HepG2 (cell line): Measurements from ENCODE around the gene CKLF. TPM values are rescaled to one million over a fixed set of nuclear protein-coding genes. Genes with fewer than 3 reads are reported as not detected.

Source experiments
- ATAC-seq: fragments of 200-7000 bp; cut with Tn5 transposase; 3 replicates; pipeline ENCODE4 v1.9.1; 2020; ENCODE audit warnings: mild to moderate bottlenecking, moderate library complexity
- BruUV-seq: library from RNA; stranded (reverse); fragments of 400-500 nt; replicated peaks from 2 replicates; lab custom pipeline; 2021; lab: Mats Ljungman, UMichigan
- CTCF ChIA-PET: fragments of 300-600 bp; formaldehyde crosslinking; extraction: SDS; loops from one replicate; lab custom pipeline; 2021; ENCODE audit warnings: low total read pairs, inconsistent platforms, low intra/inter-chr PET ratio; lab: Yijun Ruan, JAX
- POLR2A ChIA-PET: fragments of 350-600 bp; sonication (Branson Sonifier 250); formaldehyde crosslinking; loops from one replicate; lab custom pipeline; 2020; ENCODE audit warnings: antibody characterized with exemption, inconsistent platforms; lab: Yijun Ruan, JAX
- DNase-seq: peaks from one replicate; pipeline ENCODE4 v3.0.0-alpha.2; 2015; ENCODE audit warnings: low spot score
- FAIRE-seq: peaks from 3 replicates; lab custom pipeline; 2011; peaks lifted over from hg19 to GRCh38; lab: Jason Lieb, UNC
- H2AFZ ChIP-seq: one replicate; pipeline ENCODE4 v1.6.1; 2011; ENCODE audit warnings: low read length, inconsistent platforms
- H3K27ac ChIP-seq: fragments of 300-600 bp; 3 replicates; pipeline ENCODE4 v1.8.0; 2011; ENCODE audit warnings: mixed run types, mild to moderate bottlenecking, mixed read lengths, low read length, inconsistent platforms; ENCODE audit not compliant: insufficient read depth; ENCODE audit errors: extremely low read length
- H3K27me3 ChIP-seq, 2 experiments: fragments of 200-600 bp in 1 of 2; 2 replicates in 1 of 2; 3 replicates in 1 of 2; pipeline versions ENCODE4 v1.6.0 to v1.8.0; 2011; ENCODE audit warnings: low read length in 2 of 2, mild to moderate bottlenecking in 2 of 2, moderate library complexity in 2 of 2, inconsistent platforms in 1 of 2; ENCODE audit not compliant: insufficient read depth in 2 of 2, control insufficient read depth in 1 of 2
- H3K36me3 ChIP-seq, 2 experiments: fragments of 200-600 bp in 1 of 2; replicated peaks in 1 of 2; 2 replicates in 1 of 2; 3 replicates in 1 of 2; pipeline versions ENCODE4 v1.5.1 to v1.8.0; 2011; ENCODE audit warnings: low read length in 2 of 2, inconsistent platforms in 1 of 2; ENCODE audit not compliant: insufficient read depth in 2 of 2, control insufficient read depth in 1 of 2
- H3K4me1 ChIP-seq: 2 replicates; pipeline ENCODE4 v1.5.1; 2012; ENCODE audit warnings: low read length, inconsistent platforms; ENCODE audit not compliant: insufficient read depth
- H3K4me2 ChIP-seq: 2 replicates; pipeline ENCODE4 v1.6.0; 2011; ENCODE audit warnings: low read depth, low read length, inconsistent platforms
- H3K4me3 ChIP-seq, 3 experiments: fragments of 200-600 bp in 1 of 3; sonication (generic), shearing (Covaris generic) in 1 of 3; replicated peaks in 1 of 3; 2 replicates each; pipeline ENCODE4 v1.5.1; 2011 to 2016; ENCODE audit warnings: low read length in 3 of 3, inconsistent platforms in 2 of 3, low read depth in 2 of 3, mild to moderate bottlenecking in 2 of 3, control low read depth in 1 of 3, mixed read lengths in 1 of 3; ENCODE audit not compliant: insufficient read depth in 1 of 3
- H3K79me2 ChIP-seq: one replicate; pipeline ENCODE4 v1.6.1; 2011; ENCODE audit warnings: low read length, inconsistent platforms; ENCODE audit not compliant: insufficient read depth
- H3K9ac ChIP-seq: 2 replicates; pipeline ENCODE4 v1.6.0; 2011; ENCODE audit warnings: mild to moderate bottlenecking, low read depth, low read length, inconsistent platforms; ENCODE audit not compliant: insufficient read depth
- H3K9me3 ChIP-seq: 2 replicates; pipeline ENCODE4 v1.5.1; 2012; ENCODE audit warnings: mild to moderate bottlenecking, low read length
- H4K20me1 ChIP-seq: 2 replicates; pipeline ENCODE4 v1.6.0; 2011; ENCODE audit warnings: inconsistent platforms, mild to moderate bottlenecking, low read length, moderate library complexity; ENCODE audit not compliant: insufficient read depth
- CCDC6 ChIP-seq: sonication (generic); formaldehyde crosslinking; IDR thresholded peaks from 2 replicates; pipeline ENCODE4 v1.8.1; 2022; ENCODE audit warnings: mild to moderate bottlenecking, missing genetic modification reagents, moderate library complexity
- DPF2 ChIP-seq: sonication (generic); formaldehyde crosslinking; IDR thresholded peaks from 2 replicates; pipeline ENCODE4 v1.4.0; 2020; ENCODE audit warnings: mild to moderate bottlenecking, low read depth, missing genetic modification reagents, borderline replicate concordance
- JUN ChIP-seq: sonication (generic); formaldehyde crosslinking; IDR thresholded peaks from 2 replicates; pipeline ENCODE4 v1.4.0; 2020; ENCODE audit warnings: mild to moderate bottlenecking, missing genetic modification reagents
- MAFK ChIP-seq, 2 experiments: IDR thresholded peaks in 1 of 2; conservative IDR thresholded peaks in 1 of 2; 2 replicates each; pipeline ENCODE4 v1.6.1; 2011; ENCODE audit warnings: improper control_type of control experiment in 2 of 2, low read length in 2 of 2
- MEF2D ChIP-seq: sonication (generic); formaldehyde crosslinking; IDR thresholded peaks from 2 replicates; pipeline ENCODE4 v1.5.1; 2020; ENCODE audit warnings: mild to moderate bottlenecking, missing genetic modification reagents
- NCOA2 ChIP-seq: sonication (generic); formaldehyde crosslinking; IDR thresholded peaks from 2 replicates; pipeline ENCODE4 v1.8.0; 2022; ENCODE audit warnings: inconsistent platforms
- PRPF4 ChIP-seq: fragments of 200-400 bp; formaldehyde crosslinking; IDR thresholded peaks from 2 replicates; pipeline ENCODE4 v1.6.1; 2016; ENCODE audit warnings: low read length, low read depth; ENCODE audit not compliant: poor library complexity, severe bottlenecking
- SKI ChIP-seq: fragments of 450-650 bp; IDR thresholded peaks from one replicate; pipeline ENCODE4 v1.6.1; 2018; ENCODE audit warnings: mild to moderate bottlenecking; ENCODE audit not compliant: partially characterized antibody
- ZBTB1 ChIP-seq: sonication (generic); formaldehyde crosslinking; IDR thresholded peaks from 2 replicates; pipeline ENCODE4 v1.4.0; 2020; ENCODE audit warnings: missing genetic modification reagents, borderline replicate concordance
- ZFAT ChIP-seq: sonication (generic); formaldehyde crosslinking; conservative IDR thresholded peaks from 2 replicates; pipeline ENCODE4 v1.8.1; 2023; ENCODE audit warnings: missing genetic modification reagents, inconsistent platforms
- ZFYVE20 ChIP-seq: sonication (generic); formaldehyde crosslinking; IDR thresholded peaks from 2 replicates; pipeline ENCODE4 v1.8.0; 2023; ENCODE audit warnings: low read depth, mild to moderate bottlenecking, moderate library complexity, missing genetic modification reagents, borderline replicate concordance
- ZNF354B ChIP-seq: sonication (generic); formaldehyde crosslinking; IDR thresholded peaks from 2 replicates; pipeline ENCODE4 v1.8.0; 2022; ENCODE audit warnings: mild to moderate bottlenecking, missing genetic modification reagents
- ZNF430 ChIP-seq: sonication (generic); formaldehyde crosslinking; IDR thresholded peaks from 2 replicates; pipeline ENCODE4 v1.9.0; 2021; ENCODE audit warnings: mild to moderate bottlenecking, missing genetic modification reagents
- ZNF549 ChIP-seq: sonication (generic); formaldehyde crosslinking; IDR thresholded peaks from 2 replicates; pipeline ENCODE4 v1.5.0; 2020; ENCODE audit warnings: missing genetic modification reagents
- ZNF749 ChIP-seq: sonication (generic); formaldehyde crosslinking; IDR thresholded peaks from 2 replicates; pipeline ENCODE4 v1.8.0; 2022; ENCODE audit warnings: mild to moderate bottlenecking, missing genetic modification reagents, moderate library complexity, borderline replicate concordance
- ZNF850 ChIP-seq: sonication (generic); formaldehyde crosslinking; conservative IDR thresholded peaks from 2 replicates; pipeline ENCODE4 v1.9.0; 2021; ENCODE audit warnings: mild to moderate bottlenecking, missing genetic modification reagents
- WGBS: methylation state at CpG from one replicate; pipeline ENCODE4 v1.1.6; 2017; ENCODE audit warnings: low lambda C conversion rate; 5-methylcytosine and 5-hydroxymethylcytosine counted together
- in situ Hi-C: cut with HindIII; loops from 2 replicates; pipeline ENCODE4 v1.10.0; 2017; ENCODE audit warnings: low pct_unique_long_range_greater_than_20kb; ENCODE audit not compliant: extremely low pct_ligation_motif_present
- intact Hi-C: fragments of 100-400 bp; cut with micrococcal nuclease; formaldehyde crosslinking; loops from one replicate; pipeline ENCODE4 v1.10.0; 2022; ENCODE audit not compliant: unreplicated experiment
- polyA plus RNA-seq, 8 experiments: library from polyadenylated mRNA; depleted of rRNA in 3 of 8; stranded (reverse) in 7 of 8; unstranded in 1 of 8; fragments of >200 nt; fragmentation: Illumina TruSeq in 4 of 8; extraction: Trizol in 4 of 8; gene quantifications; 2 replicates each; pipeline versions ENCODE4 v1.2.1 to v1.2.3, GENCODE V29; 2011 to 2016; ENCODE audit warnings: low read depth in 4 of 8, missing spikeins in 1 of 8, mixed read lengths in 1 of 8; ENCODE audit not compliant: insufficient read depth in 1 of 8
- total RNA-seq, 5 experiments: library from RNA; depleted of rRNA; stranded (reverse); fragments of >200 nt; fragmentation: Illumina TruSeq; extraction: Trizol; gene quantifications; 2 replicates each; pipeline ENCODE4 v1.2.3, GENCODE V29; 2016; ENCODE audit warnings: low read depth in 1 of 5
- TF ChIP-seq, protein P1 (sequence below): sonication (generic); formaldehyde crosslinking; IDR thresholded peaks from 2 replicates; pipeline ENCODE4 v1.5.0; 2020; ENCODE audit warnings: mild to moderate bottlenecking, missing genetic modification reagents
- TF ChIP-seq, protein P2 (sequence below): sonication (generic); formaldehyde crosslinking; IDR thresholded peaks from 2 replicates; pipeline ENCODE4 v1.8.1; 2023; ENCODE audit warnings: missing genetic modification reagents, inconsistent platforms, borderline replicate concordance

Gene CKLF
- total and polyA plus RNA-seq, 2 of the 13 experiments (the other 11 are each of a cell fraction or from before 2014, with no cell fraction given), result 120 to 167 TPM

DNA sequence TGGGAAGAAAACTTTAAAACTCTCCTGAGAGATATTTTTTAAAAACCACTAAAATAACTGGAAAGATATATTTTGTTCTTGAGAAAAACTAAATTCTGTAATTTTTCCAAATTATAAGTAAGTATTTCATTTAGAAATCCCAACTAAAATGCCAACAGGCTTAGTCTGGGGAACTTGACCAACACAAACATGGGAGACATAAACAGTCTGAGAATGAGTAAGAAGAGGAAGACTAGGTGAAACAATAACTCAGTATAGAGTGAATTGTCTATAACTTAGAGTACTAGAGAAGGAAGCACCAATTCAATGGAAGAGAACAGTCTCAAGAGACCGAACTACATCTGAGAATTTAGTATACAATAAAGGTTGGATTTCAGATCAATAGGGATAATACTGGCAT is 16.8 kb downstream of the CKLF start (continued):
- TF ChIP-seq, protein P1, sequence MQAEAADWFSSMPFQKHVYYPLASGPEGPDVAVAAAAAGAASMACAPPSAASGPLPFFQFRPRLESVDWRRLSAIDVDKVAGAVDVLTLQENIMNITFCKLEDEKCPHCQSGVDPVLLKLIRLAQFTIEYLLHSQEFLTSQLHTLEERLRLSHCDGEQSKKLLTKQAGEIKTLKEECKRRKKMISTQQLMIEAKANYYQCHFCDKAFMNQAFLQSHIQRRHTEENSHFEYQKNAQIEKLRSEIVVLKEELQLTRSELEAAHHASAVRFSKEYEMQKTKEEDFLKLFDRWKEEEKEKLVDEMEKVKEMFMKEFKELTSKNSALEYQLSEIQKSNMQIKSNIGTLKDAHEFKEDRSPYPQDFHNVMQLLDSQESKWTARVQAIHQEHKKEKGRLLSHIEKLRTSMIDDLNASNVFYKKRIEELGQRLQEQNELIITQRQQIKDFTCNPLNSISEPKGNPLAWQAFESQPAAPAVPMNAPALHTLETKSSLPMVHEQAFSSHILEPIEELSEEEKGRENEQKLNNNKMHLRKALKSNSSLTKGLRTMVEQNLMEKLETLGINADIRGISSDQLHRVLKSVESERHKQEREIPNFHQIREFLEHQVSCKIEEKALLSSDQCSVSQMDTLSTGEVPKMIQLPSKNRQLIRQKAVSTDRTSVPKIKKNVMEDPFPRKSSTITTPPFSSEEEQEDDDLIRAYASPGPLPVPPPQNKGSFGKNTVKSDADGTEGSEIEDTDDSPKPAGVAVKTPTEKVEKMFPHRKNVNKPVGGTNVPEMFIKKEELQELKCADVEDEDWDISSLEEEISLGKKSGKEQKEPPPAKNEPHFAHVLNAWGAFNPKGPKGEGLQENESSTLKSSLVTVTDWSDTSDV (CRISPR knock-in tag), result no peak
- no peak for TF ChIP-seq JUN (CRISPR knock-in tag)
- TF ChIP-seq NCOA2, result no peak
- no peak for TF ChIP-seq MEF2D (CRISPR knock-in tag)
- TF ChIP-seq CCDC6, result no peak
- no peak for TF ChIP-seq ZNF749 (CRISPR knock-in tag)
- TF ChIP-seq MAFK (conservative IDR thresholded peaks at IDR 0.05 in 1 of 2, IDR thresholded peaks at IDR 0.05 in 1 of 2; ENCODE audit: low read length in 2 of 2), result no peak
- no peak for TF ChIP-seq ZFYVE20
- no peak for TF ChIP-seq ZBTB1 (CRISPR knock-in tag)
- no peak for TF ChIP-seq ZNF549
- TF ChIP-seq, all 625 proteins: peak for 0

DNA sequence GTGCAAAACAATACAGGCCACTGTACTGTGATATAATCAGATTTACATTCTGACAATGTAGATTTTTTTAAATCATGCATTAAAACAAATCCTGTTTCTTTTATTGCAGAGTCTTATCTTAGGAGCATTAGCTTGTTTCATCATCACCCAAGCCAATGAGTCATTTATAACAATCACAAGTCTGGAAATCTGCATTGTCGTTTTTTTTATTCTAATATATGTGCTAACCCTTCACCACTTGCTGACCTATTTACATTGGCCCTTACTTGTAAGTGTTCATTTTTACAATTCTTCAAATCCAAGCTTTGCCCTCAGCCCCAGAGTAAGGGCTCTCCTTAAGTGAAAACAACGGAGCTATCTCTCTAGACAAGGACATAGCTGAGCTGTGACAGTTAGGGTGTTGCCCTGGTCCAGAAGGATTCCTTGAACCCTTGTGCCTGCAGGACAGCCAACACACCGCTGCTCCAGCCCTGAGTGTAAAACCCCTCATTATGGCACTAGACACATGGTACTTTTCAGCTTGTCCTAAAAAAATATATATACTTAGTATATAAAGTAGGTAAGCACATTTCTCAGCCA is 17.5 kb downstream of the CKLF start:
- H3K4me1 ChIP-seq, result no peaks in the 10 kb centered on the region
- POLR2A ChIA-PET, result interaction anchor here (1.9 kb wide), 2 partner anchors 17 to 19 kb away, joined by 6 read pairs; partner anchors contain the start of genes CKLF and TK2
- BruUV-seq, result no TSS peak
- H3K9ac ChIP-seq, result no peak overlapping the region
- intact Hi-C loops (no loop called here), in situ Hi-C loops (no loop called here)
- H4K20me1 ChIP-seq, result no peaks in the 10 kb centered on the region
- no peak for DNase-seq
- CTCF ChIA-PET, result no interaction called here
- no peaks in the 10 kb centered on the region for H3K27me3 ChIP-seq
- peaks cover 5 to 7% of the 10 kb centered on the region in 2 experiments; a peak in 3 of 5 replicates for H3K36me3 ChIP-seq
- no peak for FAIRE-seq
- H3K4me2 ChIP-seq, result no peak overlapping the region
- 88% methylated on average over 3 of the region's 3 CpGs for WGBS
- H2AFZ ChIP-seq, result no peak overlapping the region
- no peak overlapping the region for H3K4me3 ChIP-seq
- H3K79me2 ChIP-seq, result no peaks in the 10 kb centered on the region
- no peak overlapping the region for H3K27ac ChIP-seq
- H3K9me3 ChIP-seq, result no peaks in the 10 kb centered on the region
- no peak for ATAC-seq
- TF ChIP-seq ZNF850 (CRISPR knock-in tag) (no peak), DPF2 (CRISPR knock-in tag) (no peak), ZNF354B (CRISPR knock-in tag) (no peak), SKI (no peak), ZNF430 (CRISPR knock-in tag) (no peak), PRPF4 (no peak), ZFAT (CRISPR knock-in tag) (no peak)
- TF ChIP-seq, protein P2, sequence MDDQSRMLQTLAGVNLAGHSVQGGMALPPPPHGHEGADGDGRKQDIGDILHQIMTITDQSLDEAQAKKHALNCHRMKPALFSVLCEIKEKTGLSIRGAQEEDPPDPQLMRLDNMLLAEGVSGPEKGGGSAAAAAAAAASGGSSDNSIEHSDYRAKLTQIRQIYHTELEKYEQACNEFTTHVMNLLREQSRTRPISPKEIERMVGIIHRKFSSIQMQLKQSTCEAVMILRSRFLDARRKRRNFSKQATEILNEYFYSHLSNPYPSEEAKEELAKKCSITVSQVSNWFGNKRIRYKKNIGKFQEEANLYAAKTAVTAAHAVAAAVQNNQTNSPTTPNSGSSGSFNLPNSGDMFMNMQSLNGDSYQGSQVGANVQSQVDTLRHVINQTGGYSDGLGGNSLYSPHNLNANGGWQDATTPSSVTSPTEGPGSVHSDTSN (CRISPR knock-in tag), result no peak
